ENCODE results near the gene KLC1.
"Not testable (repeated sequence)": the region's sequence is repeated elsewhere in the genome, so short reads cannot be mapped to it uniquely, and the experiment has no call there.

KLC1 gene

DNA sequence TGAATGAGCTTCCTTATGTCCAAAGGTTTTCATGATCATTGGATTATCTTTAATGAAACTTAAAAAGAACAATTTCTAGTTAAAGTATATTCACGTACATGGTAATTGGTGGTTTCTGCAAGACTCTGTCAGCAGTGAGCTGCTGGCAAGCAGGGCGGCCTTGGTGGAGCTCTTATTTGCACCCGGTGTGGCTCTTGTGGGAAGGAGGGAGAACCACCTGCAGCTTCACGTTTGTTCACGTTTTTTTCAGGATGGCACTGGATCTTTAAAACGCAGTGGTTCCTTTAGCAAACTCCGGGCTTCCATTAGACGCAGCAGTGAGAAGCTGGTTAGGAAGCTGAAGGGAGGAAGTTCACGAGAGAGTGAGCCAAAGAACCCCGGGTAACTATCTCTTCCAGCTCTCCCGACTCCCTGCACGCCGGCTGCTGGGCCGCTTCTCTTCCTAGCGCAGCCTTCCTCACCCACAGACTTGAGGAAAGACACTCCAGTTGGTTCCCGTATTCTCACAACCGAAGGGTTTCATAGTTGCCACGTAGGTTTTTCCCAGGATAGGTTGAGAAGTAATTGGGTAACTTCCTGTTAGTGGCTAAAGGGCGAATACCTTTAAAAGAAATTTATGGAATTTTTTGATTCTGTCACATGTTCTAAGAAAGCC lies 57.9 kb downstream of the KLC1 start:
- Mint-ChIP-seq H3K4me3 (no peak overlapping the region), H3K4me1 (ENCODE audit: low read depth) (peaks cover 2% of the 10 kb centered on the region), H3K36me3 (ENCODE audit: low read depth) (peaks cover 14% of the 10 kb centered on the region), H3K9me3 (no peaks in the 10 kb centered on the region), H3K27ac (no peak overlapping the region), H3K27me3 (ENCODE audit: low read depth) (no peaks in the 10 kb centered on the region)

GRCh38 chr14:103687712-103688111 lies 58.7 kb downstream of the KLC1 start:
- no peak overlapping the region for H3K27ac Mint-ChIP-seq
- no peaks in the 10 kb centered on the region for H3K9me3 Mint-ChIP-seq
- no peaks in the 10 kb centered on the region for H3K27me3 Mint-ChIP-seq (ENCODE audit: low read depth)
- H3K4me1 Mint-ChIP-seq (ENCODE audit: low read depth), result peaks cover 2% of the 10 kb centered on the region
- H3K4me3 Mint-ChIP-seq, result no peak overlapping the region
- H3K36me3 Mint-ChIP-seq (ENCODE audit: low read depth), result peaks cover 14% of the 10 kb centered on the region

- H3K4me3 Mint-ChIP-seq, result no peak overlapping the region
- H3K9me3 Mint-ChIP-seq, result no peaks in the 10 kb centered on the region
- no peaks in the 10 kb centered on the region for H3K27me3 Mint-ChIP-seq (ENCODE audit: low read depth)
- peaks cover 8% of the 10 kb centered on the region for H3K36me3 Mint-ChIP-seq (ENCODE audit: low read depth)
- peaks cover 2% of the 10 kb centered on the region for H3K4me1 Mint-ChIP-seq (ENCODE audit: low read depth)
- H3K27ac Mint-ChIP-seq, result no peak overlapping the region
These were observed 59.4 kb downstream of the KLC1 start for GRCh38 chr14:103688441-103688840.

DNA sequence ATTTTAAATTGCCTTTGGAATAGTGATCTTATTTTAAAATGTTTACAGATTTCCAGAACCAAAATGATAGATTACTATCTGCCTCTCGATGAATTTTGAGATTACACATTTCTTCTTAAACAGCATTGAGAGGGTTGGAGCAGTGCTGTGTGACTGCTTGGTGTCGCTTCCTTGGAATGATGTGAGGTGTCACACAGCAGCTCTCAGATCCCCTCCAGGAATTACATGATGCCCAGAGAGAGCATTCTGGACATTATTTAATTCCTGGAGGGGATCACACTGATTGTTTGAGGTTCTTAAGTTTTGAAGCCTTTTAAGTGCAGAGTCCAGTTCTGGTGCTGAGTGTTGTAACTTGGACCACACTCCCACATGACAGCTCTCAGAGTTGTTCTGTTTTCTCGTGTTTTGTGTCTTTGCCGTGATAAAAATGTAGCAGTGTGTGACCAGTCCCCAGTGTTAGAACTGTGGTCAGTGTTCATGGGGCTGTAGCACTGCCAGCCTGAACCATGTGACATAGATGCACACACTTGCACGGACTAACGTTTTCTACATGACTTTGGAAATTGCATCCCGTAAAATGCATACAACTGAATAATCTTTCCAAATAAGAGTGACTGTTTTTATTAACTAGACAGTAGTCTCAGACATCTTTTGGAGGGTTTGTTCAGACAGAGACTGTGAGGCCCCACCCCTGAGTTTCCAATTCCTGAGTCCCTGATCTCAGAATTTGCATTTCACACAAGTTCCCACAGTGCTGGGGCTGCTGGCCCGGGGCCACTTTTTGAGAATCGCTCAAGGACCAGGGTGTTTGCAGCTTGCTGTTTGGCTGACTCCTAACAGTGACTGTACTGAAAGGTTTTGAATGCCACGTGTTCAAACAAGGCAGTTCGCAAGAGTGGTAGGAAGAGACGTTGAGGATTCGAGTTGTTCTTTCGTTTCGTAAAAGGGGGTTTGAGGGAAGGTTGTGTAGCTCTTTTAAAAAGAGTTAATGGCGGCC lies 60.2 kb downstream of the KLC1 start:
- H3K4me1 Mint-ChIP-seq (ENCODE audit: low read depth), result peaks cover 2% of the 10 kb centered on the region

DNA sequence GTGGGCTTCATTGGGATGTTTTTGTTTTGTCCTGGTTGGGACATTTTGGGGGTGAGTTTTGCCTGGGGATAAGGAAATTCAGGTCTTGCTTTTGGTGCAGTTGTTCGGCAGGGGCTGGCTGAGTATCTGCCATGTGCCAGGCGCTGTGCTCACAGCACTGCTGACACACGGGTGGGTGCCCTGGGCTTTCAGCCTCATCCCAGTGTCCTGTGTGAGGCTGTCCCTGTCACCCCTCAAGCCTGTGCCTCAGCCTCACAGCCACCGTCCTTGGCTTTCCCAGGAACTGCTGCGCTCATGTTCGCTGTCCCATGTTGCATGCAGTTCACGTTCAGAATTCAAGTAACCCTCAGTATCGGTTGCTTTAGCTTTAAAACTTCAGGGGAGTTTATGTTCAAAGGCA lies 61.3 kb downstream of the KLC1 start:
- peaks cover 8% of the 10 kb centered on the region for H3K36me3 Mint-ChIP-seq (ENCODE audit: low read depth)
- H3K27ac Mint-ChIP-seq, result no peak overlapping the region
- H3K27me3 Mint-ChIP-seq (ENCODE audit: low read depth), result no peaks in the 10 kb centered on the region
- no peak overlapping the region for H3K4me3 Mint-ChIP-seq
- no peaks in the 10 kb centered on the region for H3K9me3 Mint-ChIP-seq
- H3K4me1 Mint-ChIP-seq (ENCODE audit: low read depth), result peaks cover 2% of the 10 kb centered on the region

More for the DNA sequence above, 60.2 kb downstream of the KLC1 start:
- no peaks in the 10 kb centered on the region for H3K9me3 Mint-ChIP-seq
- H3K27me3 Mint-ChIP-seq (ENCODE audit: low read depth), result no peaks in the 10 kb centered on the region
- H3K36me3 Mint-ChIP-seq (ENCODE audit: low read depth), result peaks cover 8% of the 10 kb centered on the region
- H3K27ac Mint-ChIP-seq, result no peak overlapping the region
- no peak overlapping the region for H3K4me3 Mint-ChIP-seq

- H3K27ac Mint-ChIP-seq, result not testable (repeated sequence)
These were observed 62.6 kb downstream of the KLC1 start for GRCh38 chr14:103691655-103692054.

DNA sequence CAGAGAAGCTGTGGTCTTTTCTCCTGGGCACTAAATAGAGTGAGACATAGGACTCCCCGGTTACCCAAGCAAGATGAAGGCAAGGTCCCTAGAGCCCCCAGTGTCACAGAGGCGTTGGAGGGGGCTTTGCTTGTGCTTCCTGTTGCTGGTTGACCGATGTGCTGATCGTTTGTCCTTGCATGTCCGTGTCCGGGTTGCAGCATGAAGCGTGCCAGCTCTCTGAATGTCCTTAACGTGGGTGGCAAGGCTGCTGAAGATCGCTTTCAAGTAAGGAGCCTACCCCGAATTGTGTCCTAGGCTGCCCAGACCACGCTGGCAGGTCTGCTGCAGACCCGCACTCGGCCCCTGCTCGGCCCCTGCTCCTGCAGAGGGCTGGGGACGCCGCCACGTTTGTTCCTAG lies 63.1 kb downstream of the KLC1 start:
- H3K36me3 Mint-ChIP-seq (ENCODE audit: low read depth), result peaks cover 2% of the 10 kb centered on the region
- no peak overlapping the region for H3K4me3 Mint-ChIP-seq
- H3K9me3 Mint-ChIP-seq, result no peaks in the 10 kb centered on the region
- H3K4me1 Mint-ChIP-seq (ENCODE audit: low read depth), result no peaks in the 10 kb centered on the region
- no peak overlapping the region for H3K27ac Mint-ChIP-seq
- no peaks in the 10 kb centered on the region for H3K27me3 Mint-ChIP-seq (ENCODE audit: low read depth)

More at GRCh38 chr14:103691655-103692054, 62.6 kb downstream of the KLC1 start:
- not testable (repeated sequence) for H3K27me3 Mint-ChIP-seq (ENCODE audit: low read depth); H3K4me1 Mint-ChIP-seq (ENCODE audit: low read depth); H3K4me3 Mint-ChIP-seq; H3K9me3 Mint-ChIP-seq; H3K36me3 Mint-ChIP-seq (ENCODE audit: low read depth)

DNA sequence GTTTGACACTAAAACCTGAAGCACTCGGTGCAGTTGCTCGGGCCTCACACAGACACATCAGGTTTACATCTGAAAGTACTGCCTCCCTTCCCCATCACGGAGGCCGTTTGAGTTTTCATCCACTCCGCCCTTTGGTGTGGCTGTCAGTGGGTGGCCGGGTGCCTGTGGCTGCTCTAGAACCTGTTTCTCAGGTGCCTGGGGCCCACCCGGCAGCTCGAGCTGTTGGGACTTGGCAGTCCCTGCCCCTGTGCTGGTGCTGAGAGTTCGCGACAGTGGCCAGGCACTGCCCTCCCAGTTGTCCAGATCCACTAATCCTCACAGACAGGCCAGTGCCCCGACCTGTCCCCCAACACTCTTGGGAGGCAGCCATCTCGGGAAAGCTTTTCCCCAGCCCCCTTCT lies 63.9 kb downstream of the KLC1 start:
- H3K9me3 Mint-ChIP-seq, result no peaks in the 10 kb centered on the region
- H3K4me1 Mint-ChIP-seq (ENCODE audit: low read depth), result no peaks in the 10 kb centered on the region
- H3K27ac Mint-ChIP-seq, result no peak overlapping the region
- H3K36me3 Mint-ChIP-seq (ENCODE audit: low read depth), result peaks cover 2% of the 10 kb centered on the region
- no peaks in the 10 kb centered on the region for H3K27me3 Mint-ChIP-seq (ENCODE audit: low read depth)
- no peak overlapping the region for H3K4me3 Mint-ChIP-seq

DNA sequence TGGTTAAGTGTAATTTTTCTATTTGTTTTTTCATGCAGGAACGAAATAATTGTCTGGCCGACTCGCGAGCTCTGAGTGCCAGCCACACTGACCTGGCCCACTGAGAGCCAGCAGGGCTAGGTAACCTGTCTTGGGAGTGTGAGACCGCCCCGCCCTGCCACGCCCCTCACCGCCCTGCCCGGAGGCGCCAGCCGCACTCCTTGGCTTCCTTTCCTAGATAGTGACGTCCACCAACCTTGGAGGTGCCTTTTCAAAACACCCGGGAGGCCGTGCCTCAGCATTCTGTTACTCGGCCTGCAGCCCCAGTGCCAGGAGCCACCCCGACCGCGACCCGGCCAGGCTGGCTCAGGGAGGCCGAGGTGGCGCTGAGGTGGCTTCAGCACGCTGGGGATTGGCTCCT lies 64.5 kb downstream of the KLC1 start:
- no peaks in the 10 kb centered on the region for H3K4me1 Mint-ChIP-seq (ENCODE audit: low read depth)
- H3K4me3 Mint-ChIP-seq, result no peak overlapping the region
- peaks cover 2% of the 10 kb centered on the region for H3K36me3 Mint-ChIP-seq (ENCODE audit: low read depth)
- H3K27ac Mint-ChIP-seq, result no peak overlapping the region
- no peaks in the 10 kb centered on the region for H3K9me3 Mint-ChIP-seq
- no peaks in the 10 kb centered on the region for H3K27me3 Mint-ChIP-seq (ENCODE audit: low read depth)

GRCh38 chr14:103694572-103695026 lies 65.6 kb downstream of the KLC1 start:
- no peak overlapping the region for H3K4me3 Mint-ChIP-seq
- no peaks in the 10 kb centered on the region for H3K9me3 Mint-ChIP-seq
- no peaks in the 10 kb centered on the region for H3K4me1 Mint-ChIP-seq (ENCODE audit: low read depth)
- H3K36me3 Mint-ChIP-seq (ENCODE audit: low read depth), result peaks cover under 1% of the 10 kb centered on the region
- no peak overlapping the region for H3K27ac Mint-ChIP-seq
- no peaks in the 10 kb centered on the region for H3K27me3 Mint-ChIP-seq (ENCODE audit: low read depth)

DNA sequence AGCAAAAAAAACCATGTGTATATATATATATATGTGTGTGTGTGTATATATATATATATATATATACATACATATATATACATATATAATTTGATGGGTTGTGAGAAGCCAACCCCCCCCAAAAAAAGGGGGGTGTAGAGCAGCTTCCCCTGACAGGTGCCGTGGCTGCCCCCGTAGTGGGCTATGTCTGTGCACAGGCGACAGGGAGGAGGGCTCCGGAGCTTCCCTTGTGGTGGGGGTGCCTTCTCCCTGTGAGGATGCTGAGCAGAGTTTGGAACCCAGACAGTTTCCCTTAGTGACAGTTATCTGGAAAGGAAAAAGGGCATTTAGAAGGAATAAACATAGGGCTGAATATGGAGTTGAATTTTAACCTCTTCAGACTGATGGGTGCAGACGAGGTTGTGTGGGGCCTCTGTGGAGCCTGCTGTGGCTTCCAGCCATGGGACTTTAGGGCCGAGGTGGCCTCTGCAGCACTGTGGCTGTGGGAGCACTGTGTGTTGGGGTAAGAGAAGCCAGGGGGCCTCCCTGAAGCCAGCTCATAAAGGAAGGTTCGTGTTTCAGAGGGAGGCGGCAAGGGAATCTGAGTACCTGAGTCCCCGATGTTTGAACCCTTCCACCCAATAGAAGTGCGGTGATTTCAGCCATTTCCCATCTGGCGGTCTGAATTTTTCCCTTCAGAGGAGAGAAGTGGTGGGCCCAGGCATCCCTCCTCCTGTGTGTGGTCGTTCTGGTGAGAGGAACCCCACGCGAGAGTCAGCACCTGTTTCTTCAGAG lies 66.5 kb downstream of the KLC1 start:
- H3K4me3 Mint-ChIP-seq, result no peak overlapping the region
- H3K27me3 Mint-ChIP-seq (ENCODE audit: low read depth), result no peaks in the 10 kb centered on the region
- no peaks in the 10 kb centered on the region for H3K36me3 Mint-ChIP-seq (ENCODE audit: low read depth)
- H3K27ac Mint-ChIP-seq, result no peak overlapping the region
- H3K4me1 Mint-ChIP-seq (ENCODE audit: low read depth), result no peaks in the 10 kb centered on the region
- no peaks in the 10 kb centered on the region for H3K9me3 Mint-ChIP-seq

DNA sequence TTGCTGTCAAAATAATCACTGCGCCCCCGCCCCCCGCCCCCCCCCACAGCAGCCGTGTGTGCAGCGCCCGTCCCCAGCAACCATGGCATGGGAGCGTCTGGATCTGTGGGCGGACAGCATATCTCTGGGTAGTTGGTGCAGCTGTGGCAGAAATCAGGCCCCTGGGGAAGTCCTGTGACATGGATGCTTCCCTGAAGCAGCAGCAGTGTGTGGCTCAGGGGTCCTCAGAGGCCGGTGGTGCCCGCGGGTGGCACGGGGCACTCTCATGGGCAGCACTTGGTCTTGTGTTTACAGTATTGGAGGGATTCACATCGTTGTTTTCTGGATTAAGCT lies 67.0 kb downstream of the KLC1 start:
- no peaks in the 10 kb centered on the region for H3K27me3 Mint-ChIP-seq (ENCODE audit: low read depth)
- H3K27ac Mint-ChIP-seq, result no peak overlapping the region
- no peaks in the 10 kb centered on the region for H3K9me3 Mint-ChIP-seq
- H3K36me3 Mint-ChIP-seq (ENCODE audit: low read depth), result no peaks in the 10 kb centered on the region
- H3K4me1 Mint-ChIP-seq (ENCODE audit: low read depth), result no peaks in the 10 kb centered on the region
- H3K4me3 Mint-ChIP-seq, result no peak overlapping the region

GRCh38 chr14:103696466-103697071 lies 67.6 kb downstream of the KLC1 start:
- H3K27ac Mint-ChIP-seq, result no peak overlapping the region
- H3K9me3 Mint-ChIP-seq, result no peaks in the 10 kb centered on the region
- no peaks in the 10 kb centered on the region for H3K36me3 Mint-ChIP-seq (ENCODE audit: low read depth)
- no peaks in the 10 kb centered on the region for H3K4me1 Mint-ChIP-seq (ENCODE audit: low read depth)
- H3K4me3 Mint-ChIP-seq, result no peak overlapping the region
- H3K27me3 Mint-ChIP-seq (ENCODE audit: low read depth), result no peaks in the 10 kb centered on the region

DNA sequence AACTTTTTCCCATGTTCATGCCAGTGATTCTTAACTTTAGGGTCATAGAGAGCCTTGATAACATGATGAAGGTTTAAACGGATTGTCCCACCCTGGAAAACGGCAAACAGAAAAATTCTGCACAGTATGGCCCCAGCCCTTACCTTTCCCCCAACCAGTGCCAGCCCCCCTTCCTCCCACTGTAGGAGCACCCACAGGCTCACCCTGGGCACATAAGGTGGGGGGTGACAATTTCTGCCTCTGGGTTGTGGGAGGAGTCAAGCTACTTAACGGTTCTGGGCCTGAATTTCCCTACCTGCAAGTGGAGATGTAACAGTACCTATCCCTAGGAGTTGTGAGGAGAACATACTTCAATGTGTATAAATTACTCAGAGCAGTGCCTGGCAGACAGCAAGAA lies 68.2 kb downstream of the KLC1 start:
- Mint-ChIP-seq H3K9me3 (no peaks in the 10 kb centered on the region), H3K27ac (no peak overlapping the region), H3K4me1 (ENCODE audit: low read depth) (no peaks in the 10 kb centered on the region), H3K36me3 (ENCODE audit: low read depth) (no peaks in the 10 kb centered on the region), H3K4me3 (no peak overlapping the region), H3K27me3 (ENCODE audit: low read depth) (no peaks in the 10 kb centered on the region)

Measured in T-helper 1 cell treated with Interleukin-12 subunit alpha and Interleukin-12 subunit beta and Interleukin-4 antibody, amounts not matched to agents 30 μg/mL and 1 μg/mL, for 36 hours (primary cell).